Upper lobe of left lung (tissue), 6 donors: ENCODE data around the gene RAC3. TPM values are rescaled to one million over a fixed set of nuclear protein-coding genes. Genes with fewer than 3 reads are reported as not detected.

ENCODE experiments used
- ATAC-seq, 2 donors: fragments of 200-7000 bp; cut with Tn5 transposase; one replicate each; pipeline ENCODE4 v1.9.1; 2022; ENCODE audit warnings: mild to moderate bottlenecking in 2 of 2, moderate library complexity in 2 of 2; ENCODE audit not compliant: low FRiP score in 2 of 2
- DNase-seq, 2 donors: peaks; one replicate each; pipeline ENCODE4 v3.0.0-alpha.2; 2019 to 2020
- H3K27ac ChIP-seq, 4 donors: fragments of 200-600 bp; sonication (generic); one replicate each; pipeline ENCODE4 v1.5.1; 2016 to 2019
- H3K27me3 ChIP-seq, 4 donors: fragments of 200-600 bp; sonication (generic); one replicate each; pipeline ENCODE4 v1.5.1; 2017 to 2019
- H3K36me3 ChIP-seq, 4 donors: fragments of 200-600 bp; sonication (generic); one replicate each; pipeline ENCODE4 v1.5.1; 2016 to 2019
- H3K4me1 ChIP-seq, 4 donors: fragments of 200-600 bp; sonication (generic); one replicate each; pipeline ENCODE4 v1.5.1; 2018 to 2019
- H3K4me3 ChIP-seq, 4 donors: fragments of 200-600 bp; sonication (generic); one replicate each; pipeline ENCODE4 v1.5.1; 2017 to 2019; ENCODE audit warnings: mild to moderate bottlenecking in 2 of 4, moderate library complexity in 1 of 4
- H3K9me3 ChIP-seq, 4 donors: fragments of 200-600 bp; sonication (generic); one replicate each; pipeline ENCODE4 v1.5.1; 2018 to 2019
- EP300 ChIP-seq, 4 donors: sonication (generic); formaldehyde crosslinking; IDR thresholded peaks; one replicate each; pipeline ENCODE4 v1.5.1; 2017; ENCODE audit warnings: antibody characterized with exemption in 4 of 4, control low read depth in 2 of 4
- POLR2A ChIP-seq, 4 donors: fragments of 450-650 bp; IDR thresholded peaks; one replicate each; pipeline ENCODE4 v1.5.1; 2016 to 2017; ENCODE audit warnings: antibody characterized with exemption in 4 of 4, mild to moderate bottlenecking in 2 of 4
- POLR2AphosphoS5 ChIP-seq, 2 donors: sonication (generic); formaldehyde crosslinking; IDR thresholded peaks; one replicate each; pipeline ENCODE4 v1.5.1; 2017; ENCODE audit warnings: antibody characterized with exemption in 2 of 2
- WGBS, 2 donors: methylation state at CpG; one replicate each; pipeline ENCODE4 v1.1.5; 2017 to 2018; 5-methylcytosine and 5-hydroxymethylcytosine counted together
- total RNA-seq, 6 donors: library from RNA; depleted of rRNA in 4 of 6; stranded (reverse); fragments of >200 nt in 4 of 6; gene quantifications; one replicate each; pipeline versions ENCODE4 v1.1.0 to v1.2.1, GENCODE V29; 2016 to 2021
- TF ChIP-seq, protein P1 (sequence below), 6 experiments: fragments of 450-650 bp in 4 of 6; fragments of 200-600 bp in 2 of 6; sonication (generic) in 2 of 6; IDR thresholded peaks; one replicate each; pipeline ENCODE4 v1.5.1; 2016 to 2019; ENCODE audit warnings: antibody characterized with exemption in 6 of 6
- donor health status: DM: no; HTN: no; CAD: no; lungs with moderate emphysema.
- donor health status: DM: no; HTN: yes; CAD: no; lungs with severe emphysema.

Gene RAC3
- total RNA-seq, 6 donors from 2014 or later = 3.0 to 12.6 (median 7.1) TPM

DNA sequence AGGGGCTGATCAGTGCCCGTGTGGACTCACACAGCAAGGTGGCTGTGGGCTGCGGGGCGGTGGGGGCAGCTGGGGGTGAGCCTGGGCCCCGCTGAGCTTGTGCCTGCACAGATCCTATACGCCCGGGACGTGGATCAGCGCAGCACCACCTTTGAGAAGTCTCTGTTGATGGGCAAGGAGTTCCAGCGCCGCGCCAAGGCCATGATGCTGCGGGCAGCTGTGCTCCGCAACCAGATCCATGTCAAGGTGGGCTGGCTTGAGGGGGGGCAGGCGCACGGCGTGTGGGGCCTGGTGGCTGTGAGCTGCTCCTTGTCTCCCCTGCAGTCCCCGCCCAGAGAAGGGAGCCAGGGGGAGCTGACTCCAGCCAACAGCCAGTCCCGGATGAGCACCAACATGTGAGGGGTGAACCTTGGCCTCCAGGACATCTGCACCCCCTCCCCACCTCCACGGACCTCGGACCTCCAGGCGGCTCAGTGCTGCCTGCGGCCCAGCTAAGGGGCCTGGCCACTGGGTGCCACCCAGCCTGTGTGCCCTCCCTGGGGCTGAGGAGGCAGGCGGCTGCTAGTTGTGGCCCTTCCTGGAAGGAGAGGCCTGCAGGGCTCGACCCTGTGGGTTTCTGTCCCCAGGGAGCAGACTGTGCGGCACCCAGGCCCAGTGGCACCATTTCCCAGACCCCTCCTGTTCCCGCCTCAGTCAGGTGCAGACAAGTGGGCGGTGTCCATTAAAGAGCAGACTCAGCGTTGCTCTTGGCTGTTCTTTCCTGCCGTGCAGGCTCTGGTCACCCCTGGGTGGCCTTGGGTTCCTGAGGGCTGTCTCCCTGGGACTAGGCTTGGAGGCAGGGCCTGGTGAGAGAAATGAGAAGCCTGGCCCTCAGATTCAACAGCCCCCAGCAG, 25.5 kb downstream of the RAC3 start:
- no peak for TF ChIP-seq POLR2AphosphoS5 (IDR thresholded peaks at IDR 0.05)
- no peak for TF ChIP-seq EP300 (IDR thresholded peaks at IDR 0.05)
- TF ChIP-seq, protein P1, sequence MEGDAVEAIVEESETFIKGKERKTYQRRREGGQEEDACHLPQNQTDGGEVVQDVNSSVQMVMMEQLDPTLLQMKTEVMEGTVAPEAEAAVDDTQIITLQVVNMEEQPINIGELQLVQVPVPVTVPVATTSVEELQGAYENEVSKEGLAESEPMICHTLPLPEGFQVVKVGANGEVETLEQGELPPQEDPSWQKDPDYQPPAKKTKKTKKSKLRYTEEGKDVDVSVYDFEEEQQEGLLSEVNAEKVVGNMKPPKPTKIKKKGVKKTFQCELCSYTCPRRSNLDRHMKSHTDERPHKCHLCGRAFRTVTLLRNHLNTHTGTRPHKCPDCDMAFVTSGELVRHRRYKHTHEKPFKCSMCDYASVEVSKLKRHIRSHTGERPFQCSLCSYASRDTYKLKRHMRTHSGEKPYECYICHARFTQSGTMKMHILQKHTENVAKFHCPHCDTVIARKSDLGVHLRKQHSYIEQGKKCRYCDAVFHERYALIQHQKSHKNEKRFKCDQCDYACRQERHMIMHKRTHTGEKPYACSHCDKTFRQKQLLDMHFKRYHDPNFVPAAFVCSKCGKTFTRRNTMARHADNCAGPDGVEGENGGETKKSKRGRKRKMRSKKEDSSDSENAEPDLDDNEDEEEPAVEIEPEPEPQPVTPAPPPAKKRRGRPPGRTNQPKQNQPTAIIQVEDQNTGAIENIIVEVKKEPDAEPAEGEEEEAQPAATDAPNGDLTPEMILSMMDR (IDR thresholded peaks at IDR 0.05) = no peak
- no peak for TF ChIP-seq POLR2A (IDR thresholded peaks at IDR 0.05)
- no peak overlapping the region for H3K4me3 ChIP-seq
- DNase-seq (peak in 1 of 2 donors; percentile 76), ATAC-seq (no peak)
- H3K4me1 ChIP-seq = peaks cover 9 to 22% (median 16%) of the 10 kb centered on the region in 4 donors
- peaks cover 15 to 83% (median 79%) of the 10 kb centered on the region in 4 donors for H3K36me3 ChIP-seq
- H3K27ac ChIP-seq = no peak overlapping the region
- H3K27me3 ChIP-seq = no peaks in the 10 kb centered on the region
- H3K9me3 ChIP-seq = no peaks in the 10 kb centered on the region
- 84 to 94% methylated on average over 11 to 25 of the region's 29 CpGs for WGBS, 2 donors

DNA sequence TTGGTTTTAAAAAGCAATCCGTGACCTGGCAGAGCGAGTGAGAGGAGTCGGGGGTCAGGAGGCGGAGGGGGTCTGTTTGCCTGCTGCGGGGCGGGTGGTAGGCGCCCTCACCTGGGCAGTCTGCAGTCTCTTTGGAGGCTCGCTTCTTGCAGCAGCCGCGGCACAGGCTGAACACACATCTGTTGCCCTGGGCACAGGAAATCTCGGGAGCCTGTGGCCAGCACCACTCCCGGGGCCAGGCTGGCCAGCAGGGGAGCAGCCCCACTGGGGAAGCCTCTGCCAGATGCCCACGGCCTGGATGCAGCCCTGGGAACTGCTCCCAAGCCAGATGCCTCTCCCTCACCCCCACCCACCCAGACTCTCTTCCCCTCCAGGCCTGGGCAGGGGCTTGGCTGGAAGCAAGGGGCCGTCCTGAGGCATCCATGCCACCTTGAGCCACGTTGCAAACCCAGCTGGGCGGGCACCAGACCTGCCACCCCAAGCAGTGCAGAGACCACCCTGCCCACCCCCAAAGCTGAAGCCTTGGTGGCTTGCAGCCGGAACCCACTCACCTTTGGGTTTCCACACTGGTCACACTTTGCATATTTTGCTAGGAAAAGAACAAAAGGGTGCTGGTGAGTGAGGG, 26.9 kb downstream of the RAC3 start:
- ATAC-seq (no peak), DNase-seq (peak in 1 of 2 donors; percentile 67)
- no peak for TF ChIP-seq POLR2AphosphoS5 (IDR thresholded peaks at IDR 0.05)
- TF ChIP-seq, protein P1 (IDR thresholded peaks at IDR 0.05) = no peak
- no peak for TF ChIP-seq EP300 (IDR thresholded peaks at IDR 0.05)
- TF ChIP-seq POLR2A (IDR thresholded peaks at IDR 0.05) = no peak
- peaks cover 0 to 12% (median 5%) of the 10 kb centered on the region in 4 donors for H3K4me1 ChIP-seq
- H3K36me3 ChIP-seq = peaks cover 18 to 96% (median 92%) of the 10 kb centered on the region in 4 donors
- H3K9me3 ChIP-seq = no peaks in the 10 kb centered on the region
- no peak overlapping the region for H3K4me3 ChIP-seq
- H3K27me3 ChIP-seq = no peaks in the 10 kb centered on the region
- H3K27ac ChIP-seq = no peak overlapping the region
- 88 to 90% methylated on average over 11 to 15 of the region's 17 CpGs for WGBS, 2 donors

DNA sequence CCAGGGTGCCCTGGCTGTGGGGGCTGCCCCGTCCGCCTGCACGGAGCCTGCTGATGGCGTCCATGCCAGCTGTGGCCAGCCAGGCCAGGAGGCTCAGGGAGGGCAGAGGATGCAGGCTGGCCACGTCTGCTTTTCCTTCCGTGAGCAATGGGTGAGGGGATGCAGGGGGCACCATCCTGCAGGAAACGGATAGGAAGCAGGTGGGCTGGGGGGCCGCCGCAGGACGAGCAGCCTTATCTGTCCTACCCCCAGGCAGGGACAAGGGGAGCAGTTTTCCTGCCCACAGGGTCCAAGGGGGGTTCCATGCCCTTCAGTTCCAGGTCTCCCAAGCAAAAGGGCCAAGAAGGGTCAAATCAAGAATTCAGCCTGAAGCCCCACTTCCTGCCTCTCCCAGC, 27.4 kb downstream of the RAC3 start:
- H3K4me1 ChIP-seq = peaks cover 2 to 12% (median 2%) of the 10 kb centered on the region in 4 donors
- ATAC-seq (no peak), DNase-seq (no peak)
- H3K4me3 ChIP-seq = no peak overlapping the region
- H3K27ac ChIP-seq = no peak overlapping the region
- H3K27me3 ChIP-seq = no peaks in the 10 kb centered on the region
- 77 to 85% methylated on average over 9 to 10 of the region's 10 CpGs for WGBS, 2 donors
- TF ChIP-seq, protein P1 (IDR thresholded peaks at IDR 0.05) = no peak
- H3K36me3 ChIP-seq = peaks cover 18 to 98% (median 91%) of the 10 kb centered on the region in 4 donors
- no peaks in the 10 kb centered on the region for H3K9me3 ChIP-seq

DNA sequence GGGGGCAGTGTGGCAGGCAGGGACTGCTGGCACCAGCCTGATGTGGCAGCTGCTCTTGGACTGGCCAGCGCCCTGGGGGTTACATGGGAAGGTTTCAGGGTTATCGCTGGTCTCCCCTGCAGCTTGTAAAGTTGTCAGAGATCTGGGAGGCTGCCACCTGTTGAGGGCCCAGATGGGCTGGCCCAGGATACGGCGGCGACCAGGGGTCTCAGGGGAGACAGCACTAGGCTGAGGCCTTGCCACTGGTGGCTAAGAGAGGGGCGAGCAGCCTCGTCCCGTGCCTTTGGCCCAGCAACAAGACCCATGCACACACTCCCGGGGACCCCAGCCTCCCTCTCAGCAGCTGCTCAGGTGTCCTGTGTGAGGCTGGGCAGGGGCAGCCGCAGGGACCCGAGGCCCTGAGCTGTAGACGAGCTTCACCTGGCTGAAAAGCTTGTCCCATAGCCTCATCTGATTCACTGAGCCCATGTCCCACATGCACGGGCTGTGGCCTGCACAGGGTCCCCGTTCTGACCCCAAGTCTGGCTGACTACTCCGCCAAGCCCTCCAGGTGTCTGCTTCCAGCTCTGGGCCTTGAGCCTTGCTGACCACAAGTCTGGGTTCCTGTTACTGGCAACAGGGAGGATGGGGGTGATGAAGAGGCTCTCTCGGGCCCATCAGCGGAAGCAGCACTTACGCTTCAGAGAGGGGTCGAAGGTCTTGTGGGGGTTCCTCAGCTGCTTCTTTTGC, 28.0 kb downstream of the RAC3 start:
- 85 to 88% methylated on average over 12 to 19 of the region's 19 CpGs for WGBS, 2 donors
- H3K9me3 ChIP-seq = no peaks in the 10 kb centered on the region
- DNase-seq (peak in 1 of 2 donors; percentile 76), ATAC-seq (no peak)
- H3K4me3 ChIP-seq = no peak overlapping the region
- peaks cover 18 to 98% (median 85%) of the 10 kb centered on the region in 4 donors for H3K36me3 ChIP-seq
- TF ChIP-seq, protein P1 (IDR thresholded peaks at IDR 0.05) = no peak
- H3K4me1 ChIP-seq = peaks cover 7 to 18% (median 8%) of the 10 kb centered on the region in 4 donors
- no peak overlapping the region for H3K27ac ChIP-seq
- H3K27me3 ChIP-seq = no peaks in the 10 kb centered on the region
